CD4-positive, alpha-beta T cell treated with Interleukin-15 for 4 hours (primary cell): ENCODE data around the gene MTFMT.
A peak's percentile ranks its signal among the peaks of the same experiment; 100 is the strongest.
"Not testable (repeated sequence)": the region's sequence is repeated elsewhere in the genome, so short reads cannot be mapped to it uniquely, and the experiment has no call there.

Experiments
- DNase-seq: peaks from one replicate; pipeline ENCODE4 v3.0.0-alpha.2; 2020; ENCODE audit warnings: low spot score

The MTFMT gene

GRCh38 chr15:65038836-65039235 is 9.4 kb upstream of the MTFMT start:
- no peak for DNase-seq

DNA sequence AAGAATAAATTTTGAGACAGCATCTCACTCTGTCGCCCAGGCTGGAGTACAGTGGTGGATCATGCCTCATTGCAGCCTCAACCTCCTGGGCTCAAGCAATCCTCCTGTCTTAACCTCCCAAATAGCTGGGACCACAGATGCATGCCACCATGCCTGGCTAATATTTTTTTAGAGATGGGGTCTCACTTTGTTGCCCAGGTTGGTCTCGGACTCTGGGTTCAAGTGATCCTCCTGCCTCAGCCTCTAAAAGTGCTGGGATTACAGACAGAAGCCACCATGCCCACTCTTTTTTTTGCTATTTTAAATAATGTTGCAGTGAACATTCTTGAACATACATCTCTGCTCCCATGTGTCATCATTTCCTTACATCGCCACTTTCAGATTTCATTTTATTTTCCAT is 9.0 kb upstream of the MTFMT start:
- DNase-seq, result no peak

DNA sequence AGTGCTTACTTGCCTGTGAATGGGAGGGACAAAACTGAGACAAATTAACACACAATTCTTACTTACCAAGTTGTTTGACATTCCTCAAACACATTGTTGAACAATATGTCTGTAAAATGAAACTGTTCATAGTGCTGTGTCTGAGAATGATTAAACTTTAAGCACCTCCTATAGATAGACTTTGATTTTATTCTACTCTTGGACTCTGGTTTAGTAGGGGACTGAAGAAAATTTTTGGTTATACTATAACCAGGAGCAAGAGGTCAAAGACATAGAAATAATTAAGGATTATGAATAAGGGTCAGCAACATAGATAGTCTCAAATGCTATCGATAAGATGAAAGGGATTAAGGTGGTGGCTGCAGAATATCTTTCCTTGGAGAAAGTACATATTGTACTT is 7.9 kb upstream of the MTFMT start:
- DNase-seq, result no peak

GRCh38 chr15:65034719-65035118 is 5.3 kb upstream of the MTFMT start:
- DNase-seq, result no peak

DNA sequence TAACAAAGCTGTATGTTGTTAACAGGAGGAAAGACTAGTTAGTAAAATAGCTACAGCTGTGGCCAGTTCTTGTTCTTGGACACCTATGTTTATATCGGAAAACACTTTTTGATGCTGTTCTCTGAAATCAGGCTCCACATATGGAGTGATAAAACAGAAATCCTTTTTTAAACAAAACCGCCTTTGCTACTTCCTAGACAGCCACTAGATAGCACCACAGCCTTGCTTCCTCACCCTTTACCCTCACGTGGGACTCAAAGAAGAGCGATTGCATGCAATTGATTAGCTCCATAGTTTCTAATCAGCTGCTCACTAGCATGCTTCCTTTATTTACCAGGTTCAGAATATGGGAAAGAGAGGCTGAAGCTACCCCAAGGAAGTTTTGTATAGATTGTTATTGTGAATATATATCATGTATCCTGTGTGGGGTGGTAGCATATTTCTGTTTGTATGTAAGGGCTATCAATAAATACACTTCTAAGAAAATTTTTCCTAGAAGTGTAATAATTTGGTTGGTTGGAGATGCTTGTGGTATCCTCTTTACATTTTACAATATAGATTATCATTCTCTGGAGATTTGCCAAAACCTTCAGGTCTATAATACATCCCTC is 4.3 kb upstream of the MTFMT start:
- DNase-seq, result peak; percentile 42

DNA sequence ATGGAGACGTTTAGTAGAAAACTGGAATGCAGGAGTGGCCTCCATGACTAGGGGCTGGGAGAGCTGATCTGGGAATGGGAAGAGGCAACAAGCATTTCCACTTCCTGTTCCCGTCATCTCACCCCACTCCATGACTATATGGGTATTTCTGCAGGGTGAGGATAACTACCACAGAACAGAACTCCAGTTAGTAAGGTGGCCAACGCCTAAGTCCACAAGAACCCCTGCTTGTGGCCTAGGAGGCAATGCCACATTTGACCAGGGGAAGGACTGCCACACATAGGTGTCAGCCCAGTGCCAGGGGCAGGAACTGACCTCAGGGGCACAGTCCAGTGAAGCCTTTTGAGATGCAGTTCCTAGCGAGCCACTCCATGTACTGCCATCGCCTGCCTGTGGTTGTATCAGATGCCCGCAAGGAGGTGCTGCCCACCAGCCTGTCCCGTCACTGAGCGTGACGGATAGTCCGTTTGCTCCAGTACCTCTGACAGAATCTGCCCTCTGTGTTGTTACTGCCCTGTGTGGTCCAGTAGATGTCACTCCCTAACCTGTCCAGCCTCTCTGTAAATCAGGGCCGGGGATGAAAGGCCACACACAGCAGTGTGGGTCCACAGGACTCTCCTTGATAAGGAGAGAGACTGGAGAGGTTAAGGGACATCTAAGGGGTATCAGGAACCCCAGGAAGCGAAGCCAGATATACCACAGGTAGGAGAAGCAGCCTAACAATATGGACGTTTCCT is 3.5 kb upstream of the MTFMT start:
- DNase-seq, result peak; percentile 29

- no peak for DNase-seq
These were observed 333 bp upstream of the MTFMT start for GRCh38 chr15:65029736-65030208.

GRCh38 chr15:65028338-65028737 is 1.1 kb downstream of the MTFMT start:
- no peak for DNase-seq

GRCh38 chr15:65027593-65027992 is 1.8 kb downstream of the MTFMT start:
- DNase-seq, result no peak

DNA sequence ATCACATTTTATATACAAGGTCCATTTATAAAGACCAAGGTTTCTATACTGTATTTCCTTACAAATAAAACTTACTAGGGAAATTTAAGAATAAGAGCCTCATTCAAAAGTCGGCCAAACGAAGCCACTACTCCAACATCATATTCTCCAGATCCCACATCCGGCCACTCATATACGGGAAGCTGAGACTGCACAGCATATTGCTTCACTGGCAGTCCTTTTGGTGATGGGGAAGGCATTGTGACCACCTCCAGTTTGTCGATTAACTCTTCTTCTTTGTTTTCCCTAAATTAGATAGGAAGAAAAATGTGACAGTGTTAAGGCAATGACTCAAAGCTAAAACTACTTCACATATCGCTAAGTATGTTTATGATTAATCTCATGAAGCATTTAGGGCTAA is 2.7 kb downstream of the MTFMT start:
- DNase-seq, result no peak

DNA sequence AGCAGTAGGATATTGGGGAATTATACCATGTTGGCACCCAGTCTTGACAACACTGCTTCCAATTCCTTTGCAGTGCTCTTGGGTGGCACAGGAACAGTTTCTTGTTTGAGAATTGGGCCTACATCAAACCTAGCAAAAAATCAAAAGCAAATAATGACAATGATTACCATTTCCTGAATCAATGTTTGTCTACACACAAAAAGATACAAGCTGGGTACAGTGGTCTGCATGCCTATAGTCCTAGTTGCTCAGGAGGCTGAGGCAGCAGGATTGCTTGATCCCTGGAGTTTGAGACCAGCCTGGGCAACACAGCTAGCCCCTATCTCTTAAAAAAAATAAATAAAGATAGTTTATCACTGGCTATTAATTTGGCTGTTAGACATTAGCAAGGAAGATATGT is 8.0 kb downstream of the MTFMT start:
- no peak for DNase-seq

GRCh38 chr15:65020419-65020818 is 9.0 kb downstream of the MTFMT start:
- no peak for DNase-seq

GRCh38 chr15:65011198-65011597 is 18.2 kb downstream of the MTFMT start:
- DNase-seq, result not testable (repeated sequence)

GRCh38 chr15:65008983-65009382 is 20.5 kb downstream of the MTFMT start:
- DNase-seq, result no peak

GRCh38 chr15:65006876-65007275 is 22.6 kb downstream of the MTFMT start:
- DNase-seq, result no peak

- DNase-seq, result no peak
These were observed 24.4 kb downstream of the MTFMT start for GRCh38 chr15:65004993-65005392.

- DNase-seq, result no peak
These were observed 31.6 kb downstream of the MTFMT start for GRCh38 chr15:64997745-64998375.

DNA sequence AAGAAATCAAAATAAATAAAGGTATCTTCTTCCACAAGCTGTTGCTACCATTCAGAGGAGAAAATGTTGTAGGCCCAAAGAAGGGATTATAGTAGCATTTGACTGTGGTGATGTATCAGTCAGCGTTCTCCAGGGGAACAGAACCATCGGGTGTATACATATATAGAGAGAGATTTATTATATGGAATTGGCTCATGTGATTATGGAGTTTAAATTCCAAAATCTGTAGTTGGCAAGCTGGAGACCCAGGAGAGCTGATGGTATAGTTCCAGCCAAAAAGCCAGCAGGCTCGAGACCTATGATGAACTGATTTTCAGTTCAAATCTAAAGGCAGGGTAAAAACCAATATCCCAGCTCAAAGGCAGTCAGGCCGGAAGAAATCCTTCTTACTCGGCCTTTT is 32.4 kb downstream of the MTFMT start:
- DNase-seq, result no peak

- no peak for DNase-seq
These were observed 36.1 kb downstream of the MTFMT start for GRCh38 chr15:64993290-64993689.

- no peak for DNase-seq
These were observed 37.8 kb downstream of the MTFMT start for GRCh38 chr15:64991536-64992135.

DNA sequence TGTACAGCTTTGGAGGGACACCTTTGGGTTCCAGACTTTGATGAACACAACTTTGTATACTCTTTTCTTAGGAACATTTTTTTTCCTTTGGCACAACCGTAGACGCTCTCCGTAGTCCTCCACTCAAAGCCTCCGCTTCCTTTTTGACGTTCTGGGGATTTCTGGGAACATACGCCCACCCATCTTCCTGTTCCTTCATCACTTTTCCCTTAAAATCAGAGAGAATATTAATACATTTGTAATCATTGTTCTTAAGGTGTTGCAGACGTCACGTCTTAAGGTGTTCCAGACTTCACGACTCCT is 39.3 kb downstream of the MTFMT start:
- no peak for DNase-seq

GRCh38 chr15:64989416-64990167 is 39.8 kb downstream of the MTFMT start, which contains the start of gene SPG21:
Gene SPG21, minus strand, starts transcription at chr15:64989914. Its CDS starts 6,345 bp downstream, at chr15:64983569.
- DNase-seq, result peak; percentile 91
